ENCODE measurements around the gene MFGE8.

GRCh38 chr15:88909956-88910831 lies 3.0 kb downstream of the MFGE8 start:
- no peak for TF ChIP-seq CTCF (IDR thresholded peaks at IDR 0.05)
- TF ChIP-seq POLR2A (IDR thresholded peaks at IDR 0.05): no peak

Data from adrenal gland (tissue), 5 donors.